ENCODE results near the gene FNIP1.
"Not testable (repeated sequence)": the region's sequence is repeated elsewhere in the genome, so short reads cannot be mapped to it uniquely, and the experiment has no call there.

FNIP1 gene

DNA sequence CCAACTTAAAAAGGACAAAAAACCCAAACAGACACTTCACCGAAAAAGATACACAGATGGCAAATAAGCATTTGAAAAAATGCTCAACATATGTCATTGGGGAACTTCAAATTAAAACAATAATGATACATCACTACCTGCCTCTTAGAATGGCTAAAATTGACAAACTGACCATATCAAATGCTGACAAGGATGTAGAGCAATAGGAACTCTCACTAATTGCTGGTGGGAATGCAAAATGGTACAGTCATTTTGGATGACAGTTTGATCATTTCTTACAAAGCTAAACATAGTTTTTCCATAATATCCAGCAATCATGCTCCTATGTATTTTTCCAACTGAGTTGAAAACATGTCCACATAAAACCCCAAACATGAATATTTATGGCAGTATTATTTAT, 102.9 kb downstream of the FNIP1 start:
- H3K27me3 Mint-ChIP-seq = no peaks in the 10 kb centered on the region
- ATAC-seq (no peak), DNase-seq (no peak)
- no peak overlapping the region for H3K27ac Mint-ChIP-seq
- H3K4me1 Mint-ChIP-seq = no peaks in the 10 kb centered on the region
- H3K9me3 Mint-ChIP-seq = peaks cover 4 to 7% of the 10 kb centered on the region in 2 donors
- H3K4me3 Mint-ChIP-seq = no peak overlapping the region

- Mint-ChIP-seq H3K9me3 (peaks cover 0 to 6% of the 10 kb centered on the region in 2 donors), H3K4me1 (no peaks in the 10 kb centered on the region), H3K27ac (no peak overlapping the region), H3K27me3 (no peaks in the 10 kb centered on the region), H3K4me3 (no peak overlapping the region)
- ATAC-seq = no peak
- DNase-seq = no peak
Observed at GRCh38 chr5:131685516-131686171, 111.2 kb downstream of the FNIP1 start.

- DNase-seq (no peak), ATAC-seq (no peak)
- H3K9me3 Mint-ChIP-seq = no peaks in the 10 kb centered on the region
- H3K4me1 Mint-ChIP-seq = no peaks in the 10 kb centered on the region
- H3K27ac Mint-ChIP-seq = no peak overlapping the region
- no peak overlapping the region for H3K4me3 Mint-ChIP-seq
- H3K27me3 Mint-ChIP-seq = no peaks in the 10 kb centered on the region
Observed at GRCh38 chr5:131684595-131684994, 112.2 kb downstream of the FNIP1 start.

GRCh38 chr5:131684051-131684450, 112.8 kb downstream of the FNIP1 start:
- no peak overlapping the region for H3K27ac Mint-ChIP-seq
- no peaks in the 10 kb centered on the region for H3K9me3 Mint-ChIP-seq
- no peak for DNase-seq
- no peaks in the 10 kb centered on the region for H3K4me1 Mint-ChIP-seq
- no peak for ATAC-seq
- H3K4me3 Mint-ChIP-seq = no peak overlapping the region
- H3K27me3 Mint-ChIP-seq = no peaks in the 10 kb centered on the region

GRCh38 chr5:131682826-131683225, 114.0 kb downstream of the FNIP1 start:
- Mint-ChIP-seq H3K27ac (no peak overlapping the region), H3K27me3 (no peaks in the 10 kb centered on the region), H3K9me3 (no peaks in the 10 kb centered on the region), H3K4me3 (no peak overlapping the region), H3K4me1 (no peaks in the 10 kb centered on the region)
- no peak for ATAC-seq
- DNase-seq = no peak

DNA sequence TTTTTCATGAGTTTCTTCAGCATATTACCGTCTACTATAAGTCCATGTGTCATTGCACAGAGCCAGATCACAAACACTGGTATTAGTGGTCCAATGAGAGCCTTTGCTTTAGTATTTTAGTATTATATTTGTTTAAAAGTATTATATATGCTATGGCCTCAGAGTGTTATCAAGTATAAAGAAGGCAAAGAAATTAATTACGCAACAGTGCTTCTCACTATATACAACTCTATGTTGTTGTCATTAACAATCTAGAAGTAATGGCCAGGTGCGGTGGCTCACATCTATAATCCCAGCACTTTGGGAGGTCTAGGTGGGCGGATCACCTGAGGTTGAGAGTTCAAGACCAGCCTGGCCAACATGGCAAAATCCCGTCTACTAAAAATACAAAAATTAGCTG, 114.6 kb downstream of the FNIP1 start:
- Mint-ChIP-seq H3K4me3 (no peak overlapping the region), H3K27ac (no peak overlapping the region), H3K4me1 (no peaks in the 10 kb centered on the region), H3K9me3 (no peaks in the 10 kb centered on the region), H3K27me3 (no peaks in the 10 kb centered on the region)
- no peak for DNase-seq
- ATAC-seq = no peak

DNA sequence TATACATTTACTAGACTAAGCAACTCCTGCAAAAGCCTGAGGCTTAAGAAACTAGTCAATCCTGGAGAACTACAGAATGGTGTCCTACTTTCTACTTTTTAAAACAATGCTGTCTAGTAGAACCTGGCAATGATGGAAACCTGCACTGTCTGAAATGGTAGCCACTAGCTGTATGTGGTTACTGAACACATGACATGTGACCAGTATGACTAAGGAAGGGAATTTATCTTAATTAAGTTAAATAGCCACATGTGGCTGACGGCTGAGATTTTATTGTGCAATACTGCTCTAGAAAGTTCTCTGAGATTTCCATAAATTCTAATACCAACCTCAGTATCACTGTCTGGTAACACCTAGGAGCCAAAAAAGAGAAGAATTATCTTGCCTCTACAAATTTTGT, 116.9 kb downstream of the FNIP1 start:
- Mint-ChIP-seq H3K9me3 (no peaks in the 10 kb centered on the region), H3K4me1 (no peaks in the 10 kb centered on the region), H3K27ac (no peak overlapping the region), H3K4me3 (no peak overlapping the region), H3K27me3 (no peaks in the 10 kb centered on the region)
- ATAC-seq = no peak
- no peak for DNase-seq

- not testable (repeated sequence) for ATAC-seq, H3K4me1 Mint-ChIP-seq, H3K27me3 Mint-ChIP-seq, DNase-seq, H3K9me3 Mint-ChIP-seq, H3K4me3 Mint-ChIP-seq, H3K27ac Mint-ChIP-seq
Observed at GRCh38 chr5:131678273-131678672, 118.5 kb downstream of the FNIP1 start.

DNA sequence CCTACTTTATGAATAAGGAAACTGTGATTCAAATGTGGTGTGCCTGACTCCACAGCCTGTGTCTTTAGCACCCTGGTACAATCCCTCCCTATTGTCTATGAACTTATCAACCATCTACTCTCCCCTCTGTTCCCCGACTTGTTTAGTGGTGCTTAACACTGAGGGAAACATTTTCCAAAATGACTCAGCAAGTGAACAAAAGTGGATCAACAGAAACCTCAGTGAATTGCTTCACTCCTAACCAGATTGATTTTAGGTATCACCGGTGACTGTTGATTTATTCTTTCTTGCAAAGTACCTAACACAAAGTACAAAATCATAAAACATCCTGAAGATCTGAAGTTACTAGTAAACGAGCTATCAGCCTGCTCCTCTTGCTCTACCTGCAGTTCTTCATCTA, 119.7 kb downstream of the FNIP1 start:
- Mint-ChIP-seq H3K27ac (peak overlapping the region in 1 of 2 donors; percentile 43), H3K4me3 (no peak overlapping the region), H3K9me3 (no peaks in the 10 kb centered on the region), H3K27me3 (no peaks in the 10 kb centered on the region), H3K4me1 (peaks cover 16% of the 10 kb centered on the region)
- ATAC-seq (no peak), DNase-seq (no peak)

GRCh38 chr5:131672776-131673175, 124.0 kb downstream of the FNIP1 start:
- Mint-ChIP-seq H3K27me3 (no peaks in the 10 kb centered on the region), H3K4me3 (no peak overlapping the region), H3K4me1 (peaks cover 29% of the 10 kb centered on the region), H3K27ac (no peak overlapping the region), H3K9me3 (no peaks in the 10 kb centered on the region)
- no peak for DNase-seq
- ATAC-seq = no peak

- Mint-ChIP-seq H3K4me1 (peaks cover 29% of the 10 kb centered on the region), H3K4me3 (no peak overlapping the region), H3K9me3 (no peaks in the 10 kb centered on the region), H3K27ac (peak overlapping the region; percentile 49 to 72), H3K27me3 (no peaks in the 10 kb centered on the region)
- DNase-seq (no peak), ATAC-seq (no peak)
Observed at GRCh38 chr5:131671994-131672655, 124.7 kb downstream of the FNIP1 start.

DNA sequence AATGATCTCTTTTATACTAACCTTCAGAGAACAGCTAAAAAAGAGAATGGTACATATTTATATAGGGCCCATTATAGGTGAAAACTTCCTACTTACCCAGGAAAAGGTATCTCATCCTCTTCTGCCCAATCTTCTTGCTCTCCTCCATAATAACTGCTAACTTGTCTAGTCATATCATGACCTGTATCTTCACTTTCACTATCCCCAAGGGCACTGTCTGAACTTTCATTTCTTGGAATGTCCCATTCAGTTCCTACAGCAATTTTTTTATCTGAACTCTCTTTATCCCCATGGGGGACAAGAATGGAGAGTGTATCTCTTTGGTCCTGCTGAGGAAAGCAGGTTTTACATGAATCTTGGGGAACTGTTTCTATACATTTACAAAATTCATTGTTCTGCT, 125.4 kb downstream of the FNIP1 start:
- Mint-ChIP-seq H3K27ac (peak overlapping the region in 1 of 2 donors; percentile 78), H3K4me3 (no peak overlapping the region), H3K9me3 (no peaks in the 10 kb centered on the region), H3K4me1 (peaks cover 29% of the 10 kb centered on the region), H3K27me3 (no peaks in the 10 kb centered on the region)
- ATAC-seq (peak; percentile 72), DNase-seq (no peak)

- Mint-ChIP-seq H3K27me3 (no peaks in the 10 kb centered on the region), H3K4me3 (no peak overlapping the region), H3K9me3 (peaks cover 0 to 14% of the 10 kb centered on the region in 2 donors), H3K27ac (no peak overlapping the region), H3K4me1 (no peaks in the 10 kb centered on the region)
- peak; percentile 54 for ATAC-seq
- DNase-seq = no peak
Observed at GRCh38 chr5:131664929-131665328, 131.9 kb downstream of the FNIP1 start.

GRCh38 chr5:131661933-131662332, 134.9 kb downstream of the FNIP1 start:
- no peak for DNase-seq
- no peak overlapping the region for H3K27ac Mint-ChIP-seq
- H3K4me1 Mint-ChIP-seq = peaks cover 6% of the 10 kb centered on the region
- H3K27me3 Mint-ChIP-seq = no peaks in the 10 kb centered on the region
- no peak overlapping the region for H3K4me3 Mint-ChIP-seq
- no peak for ATAC-seq
- H3K9me3 Mint-ChIP-seq = peaks cover 0 to 23% of the 10 kb centered on the region in 2 donors

GRCh38 chr5:131659841-131660240, 137.0 kb downstream of the FNIP1 start:
- H3K9me3 Mint-ChIP-seq = peaks cover 0 to 23% of the 10 kb centered on the region in 2 donors
- peaks cover 11% of the 10 kb centered on the region for H3K4me1 Mint-ChIP-seq
- H3K4me3 Mint-ChIP-seq = no peak overlapping the region
- no peaks in the 10 kb centered on the region for H3K27me3 Mint-ChIP-seq
- DNase-seq (no peak), ATAC-seq (no peak)
- H3K27ac Mint-ChIP-seq = no peak overlapping the region

DNA sequence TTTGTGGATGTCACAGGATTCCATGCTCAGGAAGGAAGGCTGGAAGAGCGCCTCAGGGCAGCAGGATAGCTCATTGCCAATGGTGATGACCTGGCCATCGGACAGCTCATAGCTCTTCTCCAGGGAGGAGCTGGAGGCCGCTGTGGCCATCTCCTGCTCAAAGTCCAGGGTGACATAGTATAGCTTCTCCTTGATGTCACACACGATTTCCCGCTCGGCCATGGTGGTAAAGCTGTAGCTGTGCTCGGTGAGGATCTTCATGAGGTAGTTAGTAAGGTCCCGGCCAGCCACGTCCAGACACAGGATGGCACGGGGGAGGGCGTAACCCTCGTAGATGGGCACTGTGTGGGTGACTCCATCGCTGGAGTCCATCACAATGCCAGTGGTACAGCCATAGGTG, 137.5 kb downstream of the FNIP1 start:
- peak overlapping the region in 1 of 2 donors; percentile 3 for H3K27ac Mint-ChIP-seq
- no peaks in the 10 kb centered on the region for H3K27me3 Mint-ChIP-seq
- H3K9me3 Mint-ChIP-seq = peaks cover 0 to 23% of the 10 kb centered on the region in 2 donors
- ATAC-seq (no peak), DNase-seq (no peak)
- H3K4me3 Mint-ChIP-seq = no peak overlapping the region
- H3K4me1 Mint-ChIP-seq = peaks cover 11% of the 10 kb centered on the region

- Mint-ChIP-seq H3K4me1 (peaks cover 11% of the 10 kb centered on the region), H3K9me3 (peaks cover 0 to 8% of the 10 kb centered on the region in 2 donors), H3K27ac (no peak overlapping the region), H3K4me3 (no peak overlapping the region), H3K27me3 (no peaks in the 10 kb centered on the region)
- DNase-seq (no peak), ATAC-seq (no peak)
Observed at GRCh38 chr5:131654776-131655175, 142.0 kb downstream of the FNIP1 start.

Measured in stimulated activated naive CD8-positive, alpha-beta T cell treated with anti-CD3 and anti-CD28 coated beads, Interleukin-15, amount 100 ng/mL, for 72 hours (primary cell).